BLaER1 treated with 17β-estradiol and CSF1 and Interleukin-3, amounts not matched to agents 10 nM and 100 nM (cell line): ENCODE measurements around the gene MEIOSIN.

Experiments used
- H3K27ac ChIP-seq, 11 experiments: shearing (Covaris generic); formaldehyde crosslinking; 2 replicates each; pipeline ENCODE4 v1.8.1; 2022
- H3K27me3 ChIP-seq, 11 experiments: shearing (Covaris generic); formaldehyde crosslinking; 2 replicates each; pipeline ENCODE4 v1.8.1; 2022
- H3K36me3 ChIP-seq, 11 experiments: shearing (Covaris generic); formaldehyde crosslinking; 2 replicates each; pipeline ENCODE4 v1.8.1; 2022
- H3K4me1 ChIP-seq, 10 experiments: shearing (Covaris generic); formaldehyde crosslinking; 2 replicates each; pipeline ENCODE4 v1.8.1; 2022
- H3K4me2 ChIP-seq, 11 experiments: shearing (Covaris generic); formaldehyde crosslinking; 2 replicates each; pipeline ENCODE4 v1.8.1; 2022
- H3K4me3 ChIP-seq, 10 experiments: shearing (Covaris generic); formaldehyde crosslinking; 2 replicates each; pipeline ENCODE4 v1.8.1; 2022
- H3K9ac ChIP-seq, 11 experiments: shearing (Covaris generic); formaldehyde crosslinking; 2 replicates each; pipeline ENCODE4 v1.8.1; 2022
- H3K9me3 ChIP-seq, 11 experiments: shearing (Covaris generic); formaldehyde crosslinking; replicated peaks in 1 of 11; 2 replicates each; pipeline ENCODE4 v1.8.1; 2022
- H4K20me1 ChIP-seq, 11 experiments: shearing (Covaris generic); formaldehyde crosslinking; 2 replicates each; pipeline ENCODE4 v1.8.1; 2022
- Cebpa-rat ChIP-seq, 11 experiments: shearing (Covaris generic); IDR thresholded peaks; 2 replicates each; pipeline ENCODE4 v1.8.1; 2022

The MEIOSIN gene

GRCh38 chr19:45705115-45705514 lies 28.1 kb upstream of the MEIOSIN start:
- no peaks in the 10 kb centered on the region for H3K9me3 ChIP-seq
- H3K4me2 ChIP-seq = no peak overlapping the region
- H3K27ac ChIP-seq = no peak overlapping the region
- peaks cover 0 to 24% (median 0%) of the 10 kb centered on the region in 11 experiments; a peak in 3 of 22 replicates for H4K20me1 ChIP-seq
- H3K4me3 ChIP-seq = no peak overlapping the region
- H3K9ac ChIP-seq = no peak overlapping the region
- H3K4me1 ChIP-seq = peaks cover 17 to 29% (median 21%) of the 10 kb centered on the region in 10 experiments; a peak in 19 of 20 replicates
- peaks cover 39 to 65% (median 52%) of the 10 kb centered on the region in 11 experiments for H3K36me3 ChIP-seq
- H3K27me3 ChIP-seq = no peaks in the 10 kb centered on the region
- TF ChIP-seq Cebpa-rat (IDR thresholded peaks at IDR 0.05) = no peak

DNA sequence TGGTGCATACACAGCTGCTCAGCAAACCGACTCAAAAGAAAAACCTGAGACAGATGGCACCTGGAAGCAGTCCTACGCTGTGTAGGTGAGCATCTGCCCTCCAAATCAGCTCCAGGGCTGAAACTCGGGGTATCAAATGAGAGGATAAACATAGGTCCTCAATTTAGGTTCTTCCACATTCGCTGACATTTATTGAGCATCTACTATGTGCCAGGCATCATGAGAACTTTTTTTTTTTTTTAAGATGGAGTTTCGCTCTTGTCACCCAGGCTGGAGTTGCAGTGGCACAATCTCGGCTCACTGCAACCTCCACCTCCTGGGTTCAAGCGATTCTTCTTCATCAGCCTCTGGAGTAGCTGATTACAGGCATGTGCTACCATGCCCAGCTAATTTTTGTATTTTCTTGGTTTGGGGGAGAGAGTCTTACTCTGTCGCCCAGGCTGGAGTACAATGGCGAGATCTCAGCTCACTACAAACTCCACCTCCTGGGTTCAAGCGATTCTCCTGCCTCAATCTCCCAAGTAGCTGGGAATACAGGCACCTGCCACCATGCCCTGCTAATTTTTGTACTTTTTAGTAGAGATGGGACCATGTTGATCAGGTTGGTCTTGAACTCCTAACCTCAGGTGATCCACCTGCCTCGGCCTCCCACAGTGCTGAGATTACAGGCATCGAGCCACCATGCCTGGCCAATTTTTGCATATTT lies 27.4 kb upstream of the MEIOSIN start:
- H3K9me3 ChIP-seq = no peaks in the 10 kb centered on the region
- H4K20me1 ChIP-seq = peaks cover 0 to 31% (median 5%) of the 10 kb centered on the region in 11 experiments; a peak in 11 of 22 replicates
- H3K9ac ChIP-seq = 0 out of 22 replicates have a peak overlapping the region, but pooled peaks of 1 of the 11 experiments have one; percentile 43
- no peak for TF ChIP-seq Cebpa-rat (IDR thresholded peaks at IDR 0.05)
- H3K4me3 ChIP-seq = no peak overlapping the region
- H3K36me3 ChIP-seq = peaks cover 45 to 67% (median 54%) of the 10 kb centered on the region in 11 experiments
- H3K4me1 ChIP-seq = peaks cover 17 to 29% (median 21%) of the 10 kb centered on the region in 10 experiments; a peak in 19 of 20 replicates
- H3K27me3 ChIP-seq = no peaks in the 10 kb centered on the region
- no peak overlapping the region for H3K27ac ChIP-seq
- peak overlapping the region in 2 of 11 experiments; percentile 52 to 61; a peak in 5 of 22 replicates for H3K4me2 ChIP-seq

- Histone ChIP-seq H3K36me3 (peaks cover 40 to 58% (median 49%) of the 10 kb centered on the region in 11 experiments), H3K9ac (peak overlapping the region in 2 of 11 experiments; percentile 15 to 16; a peak in 2 of 22 replicates), H3K4me2 (no peak overlapping the region), H3K4me3 (no peak overlapping the region), H3K9me3 (no peaks in the 10 kb centered on the region), H4K20me1 (peaks cover 0 to 63% (median 38%) of the 10 kb centered on the region in 11 experiments; a peak in 16 of 22 replicates), H3K4me1 (peaks cover 15 to 36% (median 27%) of the 10 kb centered on the region in 10 experiments), H3K27ac (no peak overlapping the region), H3K27me3 (no peaks in the 10 kb centered on the region)
- TF ChIP-seq Cebpa-rat (IDR thresholded peaks at IDR 0.05) = no peak
Observed at GRCh38 chr19:45710356-45711130, 22.7 kb upstream of the MEIOSIN start.

- Histone ChIP-seq H3K4me2 (no peak overlapping the region), H3K4me3 (no peak overlapping the region), H4K20me1 (peaks cover 0 to 65% (median 38%) of the 10 kb centered on the region in 11 experiments; a peak in 16 of 22 replicates), H3K4me1 (peaks cover 18 to 40% (median 28%) of the 10 kb centered on the region in 10 experiments), H3K9ac (no peak overlapping the region), H3K36me3 (peaks cover 40 to 56% (median 49%) of the 10 kb centered on the region in 11 experiments), H3K27ac (no peak overlapping the region), H3K27me3 (no peaks in the 10 kb centered on the region), H3K9me3 (no peaks in the 10 kb centered on the region)
- no peak for TF ChIP-seq Cebpa-rat (IDR thresholded peaks at IDR 0.05)
Observed at GRCh38 chr19:45711851-45712698, 21.2 kb upstream of the MEIOSIN start.

DNA sequence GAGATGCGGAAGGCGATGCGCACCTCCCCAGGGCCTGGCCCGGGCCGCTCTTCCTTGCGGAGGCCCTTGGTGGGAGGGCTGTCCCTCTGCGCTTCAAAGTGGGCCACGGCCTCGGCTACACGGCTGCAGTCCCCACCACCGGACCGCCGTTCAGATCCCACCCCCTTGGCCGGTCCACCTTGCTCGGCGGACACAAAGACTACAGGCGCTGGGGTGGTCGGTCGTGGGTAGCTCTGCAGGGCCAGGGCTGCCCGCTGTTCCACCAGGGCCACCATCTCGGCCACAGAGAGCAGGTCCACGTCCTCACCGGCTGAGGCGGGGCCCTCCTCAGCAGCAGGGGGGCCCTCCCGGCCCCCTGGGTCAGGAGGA lies 20.6 kb upstream of the MEIOSIN start:
- H3K9me3 ChIP-seq = no peaks in the 10 kb centered on the region
- H3K4me2 ChIP-seq = no peak overlapping the region
- peaks cover 0 to 65% (median 38%) of the 10 kb centered on the region in 11 experiments; a peak in 16 of 22 replicates for H4K20me1 ChIP-seq
- H3K4me1 ChIP-seq = peaks cover 13 to 34% (median 23%) of the 10 kb centered on the region in 10 experiments
- peaks cover 40 to 56% (median 49%) of the 10 kb centered on the region in 11 experiments for H3K36me3 ChIP-seq
- no peak overlapping the region for H3K9ac ChIP-seq
- no peak for TF ChIP-seq Cebpa-rat (IDR thresholded peaks at IDR 0.05)
- no peak overlapping the region for H3K4me3 ChIP-seq
- no peak overlapping the region for H3K27ac ChIP-seq
- H3K27me3 ChIP-seq = no peaks in the 10 kb centered on the region

- Histone ChIP-seq H3K27me3 (no peaks in the 10 kb centered on the region), H3K4me1 (peaks cover 16 to 36% (median 24%) of the 10 kb centered on the region in 10 experiments), H3K4me2 (no peak overlapping the region), H3K27ac (no peak overlapping the region), H3K9me3 (no peaks in the 10 kb centered on the region), H3K36me3 (peaks cover 40 to 56% (median 48%) of the 10 kb centered on the region in 11 experiments), H4K20me1 (peaks cover 0 to 65% (median 38%) of the 10 kb centered on the region in 11 experiments; a peak in 16 of 22 replicates), H3K4me3 (no peak overlapping the region), H3K9ac (no peak overlapping the region)
- TF ChIP-seq Cebpa-rat (IDR thresholded peaks at IDR 0.05) = no peak
Observed at GRCh38 chr19:45713141-45713540, 20.1 kb upstream of the MEIOSIN start.

DNA sequence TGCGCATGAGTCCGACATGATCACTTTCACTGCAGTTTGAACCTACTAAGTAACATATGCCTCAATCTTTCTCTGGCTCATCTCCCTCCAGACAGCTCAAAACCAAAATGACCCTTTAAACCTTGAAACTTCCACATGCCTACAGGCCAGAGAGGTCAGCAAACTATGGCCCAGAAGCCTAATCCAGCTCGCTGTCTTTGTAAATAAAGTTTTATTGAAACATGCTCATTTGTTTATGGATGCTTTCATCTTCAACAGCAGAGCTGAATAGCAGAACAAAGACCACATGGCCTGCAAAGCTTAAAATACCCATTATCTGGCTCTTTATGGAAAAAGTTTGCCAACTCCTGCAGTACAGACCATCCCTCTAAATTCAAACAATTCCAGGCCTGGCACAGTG lies 18.1 kb upstream of the MEIOSIN start:
- Histone ChIP-seq H3K27me3 (no peaks in the 10 kb centered on the region), H3K9me3 (0 out of 22 replicates have a peak, but pooled peaks cover 0 to 4% (median 0%) of the 10 kb centered on the region in 11 experiments), H3K36me3 (peaks cover 35 to 54% (median 44%) of the 10 kb centered on the region in 11 experiments), H3K27ac (no peak overlapping the region), H4K20me1 (peaks cover 0 to 61% (median 38%) of the 10 kb centered on the region in 11 experiments; a peak in 16 of 22 replicates), H3K4me1 (peaks cover 20 to 46% (median 28%) of the 10 kb centered on the region in 10 experiments), H3K4me3 (no peak overlapping the region), H3K9ac (0 out of 22 replicates have a peak overlapping the region, but pooled peaks of 2 of the 11 experiments have one; percentile 0 to 6), H3K4me2 (peak overlapping the region in 5 of 11 experiments; percentile 3 to 96 (median 92); a peak in 5 of 22 replicates)
- TF ChIP-seq Cebpa-rat (IDR thresholded peaks at IDR 0.05) = no peak
